Progenitor cell of endocrine pancreas (in vitro differentiated cells): ENCODE measurements around the gene C1R. TPM values are rescaled to one million over a fixed set of nuclear protein-coding genes. Genes with fewer than 3 reads are reported as not detected.
A peak's percentile ranks its signal among the peaks of the same experiment; 100 is the strongest.

Source experiments
- DNase-seq: peaks from one replicate; pipeline ENCODE4 v3.0.0; 2021; ENCODE audit warnings: low spot score; ENCODE audit not compliant: unreplicated experiment
- H3K27ac Mint-ChIP-seq: 2 replicates; pipeline ENCODE4 v1.8.0; 2021; ENCODE audit warnings: mild to moderate bottlenecking, moderate library complexity, mixed read lengths
- H3K27me3 Mint-ChIP-seq: 2 replicates; pipeline ENCODE4 v1.8.0; 2021; ENCODE audit warnings: mixed read lengths
- H3K36me3 Mint-ChIP-seq: 2 replicates; pipeline ENCODE4 v1.8.0; 2022; ENCODE audit warnings: mixed read lengths; ENCODE audit not compliant: insufficient read depth
- H3K4me1 Mint-ChIP-seq: 2 replicates; pipeline ENCODE4 v1.8.0; 2021; ENCODE audit warnings: low read depth, mixed read lengths
- H3K4me3 Mint-ChIP-seq: 2 replicates; pipeline ENCODE4 v1.8.0; 2021; ENCODE audit warnings: low read depth, mild to moderate bottlenecking, moderate library complexity, mixed read lengths
- H3K9me3 Mint-ChIP-seq: 2 replicates; pipeline ENCODE4 v1.8.0; 2021; ENCODE audit warnings: low read depth, mixed read lengths
- total RNA-seq: library from RNA; stranded (reverse); gene quantifications from 2 replicates; pipeline ENCODE4 v1.2.1, GENCODE V29; 2021
- TF ChIP-seq, protein P1 (sequence below): fragments of 200-600 bp; sonication (generic); IDR thresholded peaks from one replicate; pipeline ENCODE4 v1.5.0; 2021; ENCODE audit warnings: antibody characterized with exemption, mild to moderate bottlenecking; ENCODE audit not compliant: unreplicated experiment

Gene C1R
- total RNA-seq, 1 donor from 2014 or later = 10.2 TPM

DNA sequence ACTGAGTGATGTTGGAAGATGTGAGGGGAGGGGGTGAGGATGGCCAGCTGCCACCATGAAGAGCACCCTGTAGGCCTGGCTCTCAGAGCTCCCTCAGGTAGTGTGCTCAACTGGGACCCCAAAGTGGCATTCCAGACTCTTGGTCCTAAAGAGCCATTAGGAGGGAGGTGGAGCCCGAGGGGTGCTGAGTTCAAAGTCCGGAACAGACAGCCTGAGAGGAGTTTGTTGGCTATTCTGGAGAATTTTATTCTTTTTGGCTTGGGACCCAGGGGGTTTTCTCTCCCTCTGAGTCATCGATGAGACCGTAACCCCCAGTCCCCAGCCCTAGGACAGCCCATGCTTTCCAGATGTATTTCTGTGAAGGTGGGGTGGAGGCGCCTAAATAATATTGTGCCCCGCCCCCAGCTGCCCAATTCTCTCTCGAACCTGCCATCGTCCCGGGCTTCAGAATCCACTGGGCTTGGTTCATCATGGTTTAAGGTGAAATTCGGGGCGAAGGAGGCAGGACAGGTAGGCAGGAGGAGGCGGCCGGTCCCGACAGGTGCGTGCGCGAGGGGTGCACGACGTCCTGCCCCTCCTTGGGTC lies 37.1 kb upstream of the C1R start:
- Mint-ChIP-seq H3K4me3 (peak overlapping the region; percentile 87), H3K27me3 (no peaks in the 10 kb centered on the region), H3K36me3 (peaks cover 9% of the 10 kb centered on the region), H3K4me1 (peaks cover 56% of the 10 kb centered on the region), H3K27ac (peak overlapping the region; percentile 90), H3K9me3 (no peaks in the 10 kb centered on the region)
- no peak for DNase-seq
- TF ChIP-seq, protein P1, sequence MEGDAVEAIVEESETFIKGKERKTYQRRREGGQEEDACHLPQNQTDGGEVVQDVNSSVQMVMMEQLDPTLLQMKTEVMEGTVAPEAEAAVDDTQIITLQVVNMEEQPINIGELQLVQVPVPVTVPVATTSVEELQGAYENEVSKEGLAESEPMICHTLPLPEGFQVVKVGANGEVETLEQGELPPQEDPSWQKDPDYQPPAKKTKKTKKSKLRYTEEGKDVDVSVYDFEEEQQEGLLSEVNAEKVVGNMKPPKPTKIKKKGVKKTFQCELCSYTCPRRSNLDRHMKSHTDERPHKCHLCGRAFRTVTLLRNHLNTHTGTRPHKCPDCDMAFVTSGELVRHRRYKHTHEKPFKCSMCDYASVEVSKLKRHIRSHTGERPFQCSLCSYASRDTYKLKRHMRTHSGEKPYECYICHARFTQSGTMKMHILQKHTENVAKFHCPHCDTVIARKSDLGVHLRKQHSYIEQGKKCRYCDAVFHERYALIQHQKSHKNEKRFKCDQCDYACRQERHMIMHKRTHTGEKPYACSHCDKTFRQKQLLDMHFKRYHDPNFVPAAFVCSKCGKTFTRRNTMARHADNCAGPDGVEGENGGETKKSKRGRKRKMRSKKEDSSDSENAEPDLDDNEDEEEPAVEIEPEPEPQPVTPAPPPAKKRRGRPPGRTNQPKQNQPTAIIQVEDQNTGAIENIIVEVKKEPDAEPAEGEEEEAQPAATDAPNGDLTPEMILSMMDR = no peak

DNA sequence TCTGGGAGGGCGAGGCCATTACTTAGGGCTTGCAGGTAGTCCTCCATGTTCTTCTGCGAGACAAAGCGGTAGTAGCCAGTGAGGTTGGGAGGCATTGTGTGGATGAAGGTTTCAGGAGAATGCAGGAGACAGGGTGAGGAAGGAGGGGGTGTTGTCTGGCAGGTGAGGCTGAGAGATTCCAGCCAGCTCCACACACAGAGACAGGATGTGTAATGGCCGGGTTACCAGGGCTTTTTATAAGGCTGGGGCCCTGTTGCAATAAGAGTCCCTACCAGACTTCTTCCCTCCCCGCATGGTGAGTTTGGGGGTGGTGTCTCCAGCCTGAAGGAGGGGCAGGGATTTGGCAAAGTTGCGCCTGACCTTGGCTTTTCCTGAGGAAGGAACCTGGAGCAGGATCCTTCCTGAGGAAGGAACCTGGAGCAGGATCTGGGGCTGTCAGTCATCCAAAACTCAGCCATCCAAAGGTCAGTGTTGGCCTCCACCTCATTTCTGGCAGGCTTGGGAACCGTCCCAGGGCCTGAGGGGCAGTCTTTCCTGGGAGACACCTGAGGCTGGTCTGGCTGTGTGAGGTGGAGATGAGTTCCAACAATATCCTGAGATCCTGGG lies 36.5 kb upstream of the C1R start, which contains the start of gene RBP5:
RBP5 (minus strand) TSS at position 209 of the 606 bp plus-strand sequence; CDS start at position 95, 114 bp downstream.
- Mint-ChIP-seq H3K27ac (peak within 1 kb of the TSS; percentile 90), H3K27me3 (no peaks in the 10 kb centered on the region), H3K4me3 (peak within 1 kb of the TSS; percentile 87), H3K9me3 (no peaks in the 10 kb centered on the region), H3K4me1 (peaks cover 62% of the 10 kb centered on the region), H3K36me3 (peaks cover 5% of the 10 kb centered on the region)
- no peak for DNase-seq
- TF ChIP-seq, protein P1 = no peak

DNA sequence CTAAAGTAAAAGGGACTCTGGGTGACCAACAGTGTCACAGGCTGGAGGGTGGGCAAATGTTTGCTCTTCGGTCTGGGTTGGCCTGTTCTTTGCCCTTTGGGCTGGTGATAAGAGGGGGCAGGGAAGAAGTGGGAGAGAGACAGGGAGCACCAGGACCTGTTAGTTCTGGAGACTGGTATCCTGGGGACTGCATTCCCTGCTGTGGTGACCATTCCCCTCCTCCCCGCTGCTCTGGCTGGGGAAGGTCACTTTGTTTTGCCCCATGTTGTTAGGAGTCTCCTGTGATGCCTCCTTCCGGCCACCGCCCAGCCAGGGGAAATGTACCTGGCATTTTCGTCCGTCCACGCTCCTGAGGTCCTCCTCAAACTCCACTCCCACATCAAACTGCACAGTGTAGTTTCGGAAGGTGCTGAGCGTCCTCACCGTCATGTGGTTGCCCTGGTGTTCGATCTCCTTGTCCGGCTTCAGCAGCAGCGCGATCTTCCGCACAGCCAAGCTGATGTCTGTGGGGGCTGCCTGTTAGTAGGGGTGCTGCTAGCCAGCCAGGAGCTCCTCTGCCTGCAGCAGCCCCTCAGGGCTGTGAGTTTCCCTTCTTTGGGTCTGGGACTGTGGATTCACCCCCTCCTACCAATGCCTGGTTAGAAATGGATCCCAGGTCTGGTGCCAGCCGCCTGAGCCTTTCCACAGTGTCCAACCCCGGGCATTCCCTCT lies 35.8 kb upstream of the C1R start:
- no peak for DNase-seq
- Mint-ChIP-seq H3K4me1 (peaks cover 68% of the 10 kb centered on the region), H3K9me3 (no peaks in the 10 kb centered on the region), H3K4me3 (peak overlapping the region; percentile 87), H3K27me3 (no peaks in the 10 kb centered on the region), H3K27ac (peak overlapping the region; percentile 35), H3K36me3 (peaks cover 3% of the 10 kb centered on the region)
- TF ChIP-seq, protein P1 = no peak

DNA sequence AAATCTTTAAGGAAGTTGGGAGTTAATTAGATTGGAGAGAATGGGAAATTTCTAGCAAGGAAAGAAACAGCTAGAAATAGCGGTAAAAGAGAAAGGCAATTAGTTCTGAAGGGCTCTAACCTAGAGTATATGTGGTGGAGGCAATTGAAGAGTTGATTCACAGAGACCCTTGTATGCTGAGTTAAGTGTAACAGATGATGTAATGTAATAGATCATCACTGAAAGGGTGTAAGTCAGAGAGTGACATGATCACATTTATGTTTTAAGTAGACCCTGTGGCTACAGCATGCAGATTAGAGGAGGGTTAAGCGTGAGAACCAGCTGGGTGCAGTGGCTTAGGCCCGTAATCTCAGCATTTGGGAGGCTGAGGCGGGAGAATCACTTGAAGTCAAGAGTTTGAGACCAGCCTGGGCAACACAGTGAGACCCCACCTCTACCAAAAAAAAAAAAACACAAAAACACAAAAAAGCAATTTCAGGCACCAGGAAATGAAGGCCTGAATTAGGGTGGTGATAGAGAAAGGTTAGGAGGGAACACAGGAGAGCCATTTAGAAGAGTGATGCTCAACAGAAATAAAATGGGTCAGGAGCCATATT lies 33.5 kb upstream of the C1R start:
- no peak overlapping the region for H3K27ac Mint-ChIP-seq
- TF ChIP-seq, protein P1 = no peak
- H3K4me1 Mint-ChIP-seq = peaks cover 46% of the 10 kb centered on the region
- no peak overlapping the region for H3K4me3 Mint-ChIP-seq
- no peak for DNase-seq
- H3K36me3 Mint-ChIP-seq = peaks cover 3% of the 10 kb centered on the region
- no peaks in the 10 kb centered on the region for H3K27me3 Mint-ChIP-seq
- no peaks in the 10 kb centered on the region for H3K9me3 Mint-ChIP-seq
